HG02973 (cell line): ENCODE measurements around the gene PYGM.

ENCODE experiments used
- ATAC-seq: cut with Tn5 transposase; IDR thresholded peaks from one replicate; pipeline ENCODE4 v1.9.1; 2021; ENCODE audit warnings: moderate library complexity; ENCODE audit not compliant: unreplicated experiment

The PYGM gene

GRCh38 chr11:64769283-64769682, 9.5 kb upstream of the PYGM start:
- ATAC-seq: no peak

- ATAC-seq: no peak
Measured at GRCh38 chr11:64768300-64768694, 8.5 kb upstream of the PYGM start.

- ATAC-seq: no peak
Measured at GRCh38 chr11:64767344-64768299, 7.8 kb upstream of the PYGM start.

- no peak for ATAC-seq
Measured at GRCh38 chr11:64766881-64767280, 7.1 kb upstream of the PYGM start.

GRCh38 chr11:64765851-64766665, 6.3 kb upstream of the PYGM start:
- ATAC-seq: no peak

- no peak for ATAC-seq
Measured at GRCh38 chr11:64765291-64765850, 5.6 kb upstream of the PYGM start.

- no peak for ATAC-seq
Measured at GRCh38 chr11:64764753-64765152, 5.0 kb upstream of the PYGM start.

- no peak for ATAC-seq
Measured at GRCh38 chr11:64764040-64764611, 4.4 kb upstream of the PYGM start.

GRCh38 chr11:64763526-64764039, 3.8 kb upstream of the PYGM start:
- ATAC-seq: no peak

GRCh38 chr11:64762674-64763525, 3.1 kb upstream of the PYGM start:
- no peak for ATAC-seq

GRCh38 chr11:64762277-64762673, 2.5 kb upstream of the PYGM start:
- no peak for ATAC-seq

GRCh38 chr11:64760759-64761420, 1.1 kb upstream of the PYGM start:
- no peak for ATAC-seq

GRCh38 chr11:64759131-64759721, 548 bp downstream of the PYGM start:
- ATAC-seq: no peak

- ATAC-seq: no peak
Measured at GRCh38 chr11:64758330-64759079, 1.3 kb downstream of the PYGM start.

- no peak for ATAC-seq
Measured at GRCh38 chr11:64757549-64758329, 2.0 kb downstream of the PYGM start.

- ATAC-seq: no peak
Measured at GRCh38 chr11:64755681-64756361, 4.0 kb downstream of the PYGM start.
